K562 (cell line): ENCODE measurements around the gene POLA1. TPM values are rescaled to one million over a fixed set of nuclear protein-coding genes. Genes with fewer than 3 reads are reported as not detected.

Experiments
- ATAC-seq: fragments of 200-7000 bp; cut with Tn5 transposase; 3 replicates; pipeline ENCODE4 v1.9.1; 2020; ENCODE audit warnings: moderate library complexity
- BruUV-seq: library from RNA; stranded (reverse); fragments of 400-500 nt; replicated peaks from 2 replicates; lab custom pipeline; 2021; lab: Mats Ljungman, UMichigan
- CTCF ChIA-PET: fragments of 300-600 bp; formaldehyde crosslinking; extraction: SDS; loops from one replicate; lab custom pipeline; 2021; ENCODE audit warnings: low intra/inter-chr PET ratio; lab: Yijun Ruan, JAX
- POLR2A ChIA-PET: fragments of 300-600, 350-650 bp; sonication (Branson Sonifier 250); formaldehyde crosslinking; extraction: SDS; loops from one replicate; lab custom pipeline; 2021; ENCODE audit warnings: antibody characterized with exemption, inconsistent platforms; lab: Yijun Ruan, JAX
- DNase-seq, 4 experiments: peaks; one replicate each; pipeline versions ENCODE4 v3.0.0 to v3.0.0-alpha.2; 2011 to 2018; ENCODE audit warnings: low spot score in 3 of 4, mixed read lengths in 3 of 4; ENCODE audit errors: extremely low read depth in 1 of 4
- FAIRE-seq: peaks from 2 replicates; lab custom pipeline; 2011; peaks lifted over from hg19 to GRCh38; lab: Jason Lieb, UNC
- H2AFZ ChIP-seq: 2 replicates; pipeline ENCODE4 v1.6.0; 2011; ENCODE audit warnings: low read depth, low read length, control low read depth, inconsistent platforms
- H3K27ac ChIP-seq: fragments of 200-600 bp; 3 replicates; pipeline ENCODE4 v1.8.0; 2011; ENCODE audit warnings: low read depth, mild to moderate bottlenecking, control low read depth, inconsistent platforms, low read length, moderate library complexity, mixed read lengths; ENCODE audit errors: extremely low read depth
- H3K27me3 ChIP-seq, 2 experiments: fragments of 300-600 bp in 1 of 2; 2 replicates in 1 of 2; 3 replicates in 1 of 2; pipeline versions ENCODE4 v1.6.0 to v1.8.0; 2011; ENCODE audit warnings: inconsistent platforms in 2 of 2, low read length in 2 of 2, mild to moderate bottlenecking in 1 of 2, mixed read lengths in 1 of 2, moderate library complexity in 1 of 2; ENCODE audit not compliant: control insufficient read depth in 2 of 2, insufficient read depth in 2 of 2
- H3K36me3 ChIP-seq: fragments of 300-600 bp; 3 replicates; pipeline ENCODE4 v1.8.0; 2011; ENCODE audit warnings: mild to moderate bottlenecking, low read length, inconsistent platforms; ENCODE audit not compliant: control insufficient read depth, insufficient read depth
- H3K4me1 ChIP-seq, 2 experiments: fragments of 200-600 bp in 1 of 2; replicated peaks in 1 of 2; 2 replicates in 1 of 2; 3 replicates in 1 of 2; pipeline versions ENCODE4 v1.5.1 to v1.8.0; 2011; ENCODE audit warnings: inconsistent platforms in 2 of 2, low read length in 2 of 2, mild to moderate bottlenecking in 1 of 2, mixed read lengths in 1 of 2, moderate library complexity in 1 of 2; ENCODE audit not compliant: control insufficient read depth in 2 of 2, insufficient read depth in 2 of 2
- H3K4me2 ChIP-seq: 2 replicates; pipeline ENCODE4 v1.6.1; 2011; ENCODE audit warnings: low read length, control low read depth, inconsistent platforms, mixed read lengths; ENCODE audit not compliant: insufficient read depth
- H3K4me3 ChIP-seq: fragments of 200-600 bp; sonication (generic), shearing (Covaris generic); 2 replicates; pipeline ENCODE4 v1.5.1; 2016; ENCODE audit warnings: control low read depth, inconsistent platforms
- H3K79me2 ChIP-seq: fragments of 200-600 bp; 3 replicates; pipeline ENCODE4 v1.8.0; 2011; ENCODE audit warnings: low read length, inconsistent platforms; ENCODE audit not compliant: control insufficient read depth, insufficient read depth
- H3K9ac ChIP-seq, 2 experiments: 2 replicates each; pipeline versions ENCODE4 v1.6.0 to v1.6.1; 2011; ENCODE audit warnings: low read depth in 2 of 2, low read length in 2 of 2, control low read depth in 1 of 2, inconsistent platforms in 1 of 2, mild to moderate bottlenecking in 1 of 2, mixed read lengths in 1 of 2; ENCODE audit not compliant: insufficient read depth in 1 of 2
- H3K9me1 ChIP-seq: one replicate; pipeline ENCODE4 v1.6.0; 2011; ENCODE audit warnings: inconsistent platforms, mild to moderate bottlenecking, low read length, moderate library complexity; ENCODE audit not compliant: control insufficient read depth, insufficient read depth
- H3K9me3 ChIP-seq: replicated peaks from 2 replicates; pipeline ENCODE4 v1.5.1; 2011; ENCODE audit warnings: low read depth, low read length, inconsistent platforms; ENCODE audit not compliant: control insufficient read depth, insufficient read depth
- H4K20me1 ChIP-seq: replicated peaks from 2 replicates; pipeline ENCODE4 v1.6.1; 2011; ENCODE audit warnings: low read length, inconsistent platforms, mixed read lengths; ENCODE audit not compliant: control insufficient read depth, insufficient read depth
- ETS1 ChIP-seq: conservative IDR thresholded peaks from 2 replicates; pipeline ENCODE4 v1.6.1; 2011; ENCODE audit warnings: low read depth, mild to moderate bottlenecking, low read length; ENCODE audit not compliant: control insufficient read depth
- LEF1 ChIP-seq: fragments of 450-650 bp; IDR thresholded peaks from 2 replicates; pipeline ENCODE4 v1.6.1; 2016; ENCODE audit warnings: mild to moderate bottlenecking
- REST ChIP-seq, 2 experiments: fragments of 450-650 bp; formaldehyde crosslinking in 1 of 2; IDR thresholded peaks; 2 replicates each; pipeline versions ENCODE4 v1.4.0 to v1.6.1; 2014 to 2020; ENCODE audit warnings: mild to moderate bottlenecking in 2 of 2, borderline replicate concordance in 1 of 2, low read depth in 1 of 2
- SREBF1 ChIP-seq: fragments of 150-350 bp; IDR thresholded peaks from 2 replicates; pipeline ENCODE4 v1.6.1; 2014; ENCODE audit warnings: antibody characterized with exemption, low read depth, low read length, borderline replicate concordance
- TCFL5 ChIP-seq: fragments of 250-450 bp; sonication (Bioruptor Pico); conservative IDR thresholded peaks from 2 replicates; pipeline ENCODE4 v1.6.1; 2021; ENCODE audit warnings: mild to moderate bottlenecking, moderate library complexity, matching md5 sums
- TGIF2 ChIP-seq: sonication (generic); formaldehyde crosslinking; IDR thresholded peaks from 2 replicates; pipeline ENCODE4 v1.8.1; 2022; ENCODE audit warnings: mild to moderate bottlenecking, missing genetic modification reagents, moderate library complexity
- ZBTB11 ChIP-seq, 3 experiments: fragments of 200-800 bp in 1 of 3; fragments of 250-450 bp in 1 of 3; fragments of 450-650 bp in 1 of 3; sonication (Bioruptor Pico) in 1 of 3; sonication (Bioruptor generic) in 1 of 3; formaldehyde crosslinking in 1 of 3; IDR thresholded peaks; 2 replicates each; pipeline versions ENCODE4 v1.6.1 to v1.8.0; 2016 to 2022; ENCODE audit warnings: mild to moderate bottlenecking in 2 of 3, missing genetic modification characterization in 2 of 3, missing compliant biosample characterization in 1 of 3, moderate library complexity in 1 of 3
- ZNF133 ChIP-seq: fragments of 250-450 bp; sonication (Bioruptor Pico); IDR thresholded peaks from 2 replicates; pipeline ENCODE4 v1.4.0; 2020; ENCODE audit warnings: mild to moderate bottlenecking
- WGBS: fragments of 100-300 bp; shearing (Covaris generic); methylation state at CpG from one replicate; pipeline ENCODE4 v1.1.6; 2016; ENCODE audit warnings: low coverage, mixed read lengths; ENCODE audit not compliant: insufficient coverage; ENCODE audit errors: missing lambda C conversion rate; 5-methylcytosine and 5-hydroxymethylcytosine counted together
- in situ Hi-C: fragments of 300-500 bp; cut with MboI; formaldehyde crosslinking; loops from 4 replicates; pipeline ENCODE4 v1.15.0; 2018; ENCODE audit warnings: inconsistent platforms, mixed read lengths
- intact Hi-C: fragments of 100-400 bp; cut with micrococcal nuclease; formaldehyde crosslinking; loops from 2 replicates; pipeline ENCODE4 v1.14.2; 2022
- polyA plus RNA-seq, 8 experiments: library from polyadenylated mRNA; depleted of rRNA in 4 of 8; stranded (reverse) in 5 of 8; unstranded in 3 of 8; fragments of >200 nt; fragmentation: Nextera tagmentation in 2 of 8; fragmentation: Illumina TruSeq in 1 of 8; extraction: Ambion mirVana in 2 of 8; extraction: Trizol in 1 of 8; gene quantifications; 2 replicates each; pipeline versions ENCODE4 v1.2.1 to v1.2.3, GENCODE V29; 2011 to 2014; ENCODE audit warnings: inconsistent platforms in 1 of 8, missing spikeins in 1 of 8
- total RNA-seq, 7 experiments: library from RNA; depleted of rRNA in 6 of 7; stranded (reverse); fragments of >200 nt in 6 of 7; fragmentation: Illumina TruSeq in 2 of 7; extraction: Trizol in 2 of 7; gene quantifications; 2 replicates each; pipeline versions ENCODE4 v1.2.1 to v1.2.3, GENCODE V29; 2011 to 2021; ENCODE audit warnings: low replicate concordance in 1 of 7

Gene POLA1
- total and polyA plus RNA-seq, 9 of the 15 experiments (the other 6 are each of a cell fraction or from before 2014, with no cell fraction given): 8.6 to 48.4 (median 27.4) TPM

- Histone ChIP-seq H2AFZ (no peak overlapping the region), H3K9me3 (no peaks in the 10 kb centered on the region), H3K4me2 (no peak overlapping the region), H3K9ac (no peak overlapping the region), H3K79me2 (no peaks in the 10 kb centered on the region), H3K27me3 (peaks cover 2 to 3% of the 10 kb centered on the region in 2 experiments; a peak in 3 of 5 replicates), H3K4me1 (no peaks in the 10 kb centered on the region; a peak in 1 of 5 replicates), H3K27ac (no peak overlapping the region), H3K36me3 (no peaks in the 10 kb centered on the region), H4K20me1 (no peaks in the 10 kb centered on the region), H3K4me3 (no peak overlapping the region), H3K9me1 (no peaks in the 10 kb centered on the region)
- no peak for FAIRE-seq
- 0% methylated on average over 2 of the region's 3 CpGs for WGBS
- in situ Hi-C loops: loop anchor here (10.0 kb wide), 1 partner anchor 110 kb away; no protein-coding TSS in a partner anchor
- ChIA-PET CTCF (interaction anchor here (0.6 to 2.1 kb wide), 2 partner anchors 109 to 839 kb away, joined by 3 to 7 read pairs; no protein-coding TSS in a partner anchor), POLR2A (no interaction called here)
- ATAC-seq: peak; percentile 75
- BruUV-seq: no TSS peak
- intact Hi-C loops: loop anchor here (1.0 kb wide), 1 partner anchor 109 kb away; no protein-coding TSS in a partner anchor
- DNase-seq: peak in 1 of 4 experiments; percentile 29
- no peak for TF ChIP-seq ZNF133 (CRISPR knock-in tag)
- TF ChIP-seq TCFL5: no peak
- TF ChIP-seq SREBF1: no peak
- TF ChIP-seq TGIF2: no peak
- TF ChIP-seq REST (IDR thresholded peaks at IDR 0.05; ENCODE audit: borderline replicate concordance): peak; percentile 31; the same call in 1 of the 2 replicates
- no peak for TF ChIP-seq REST (CRISPR knock-in tag; IDR thresholded peaks at IDR 0.05; ENCODE audit: low read depth)
- TF ChIP-seq ZBTB11 (CRISPR knock-in tag; IDR thresholded peaks at IDR 0.05): no peak
- no peak for TF ChIP-seq LEF1
- TF ChIP-seq ETS1: no peak
These were observed 341.2 kb downstream of the POLA1 start for GRCh38 chrX:25034889-25035288.
